ENCODE results near the gene KRT10. TPM values are rescaled to one million over a fixed set of nuclear protein-coding genes. Genes with fewer than 3 reads are reported as not detected.

Gene KRT10
- total RNA-seq, 1 experiment from 2014 or later, result 24.8 TPM

GRCh38 chr17:40775945-40776344 is 46.5 kb downstream of the KRT10 start:
- TF ChIP-seq, protein P1, sequence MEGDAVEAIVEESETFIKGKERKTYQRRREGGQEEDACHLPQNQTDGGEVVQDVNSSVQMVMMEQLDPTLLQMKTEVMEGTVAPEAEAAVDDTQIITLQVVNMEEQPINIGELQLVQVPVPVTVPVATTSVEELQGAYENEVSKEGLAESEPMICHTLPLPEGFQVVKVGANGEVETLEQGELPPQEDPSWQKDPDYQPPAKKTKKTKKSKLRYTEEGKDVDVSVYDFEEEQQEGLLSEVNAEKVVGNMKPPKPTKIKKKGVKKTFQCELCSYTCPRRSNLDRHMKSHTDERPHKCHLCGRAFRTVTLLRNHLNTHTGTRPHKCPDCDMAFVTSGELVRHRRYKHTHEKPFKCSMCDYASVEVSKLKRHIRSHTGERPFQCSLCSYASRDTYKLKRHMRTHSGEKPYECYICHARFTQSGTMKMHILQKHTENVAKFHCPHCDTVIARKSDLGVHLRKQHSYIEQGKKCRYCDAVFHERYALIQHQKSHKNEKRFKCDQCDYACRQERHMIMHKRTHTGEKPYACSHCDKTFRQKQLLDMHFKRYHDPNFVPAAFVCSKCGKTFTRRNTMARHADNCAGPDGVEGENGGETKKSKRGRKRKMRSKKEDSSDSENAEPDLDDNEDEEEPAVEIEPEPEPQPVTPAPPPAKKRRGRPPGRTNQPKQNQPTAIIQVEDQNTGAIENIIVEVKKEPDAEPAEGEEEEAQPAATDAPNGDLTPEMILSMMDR (conservative IDR thresholded peaks at IDR 0.05; ENCODE audit: low read depth, low read length), result no peak
- TF ChIP-seq EZH2 (IDR thresholded peaks at IDR 0.05; ENCODE audit: low read length, unreplicated experiment), result no peak
- no peak for TF ChIP-seq EZH2phosphoT487 (IDR thresholded peaks at IDR 0.05; ENCODE audit: borderline replicate concordance, low read length)
- CTCF ChIA-PET, result no interaction called here

GRCh38 chr17:40772101-40772500 is 50.3 kb downstream of the KRT10 start, which contains the start of gene KRT26:
TSS of gene KRT26 (minus strand) at chr17:40772201. CDS start at chr17:40772113, 88 bp downstream.
- Histone ChIP-seq H3K9me2 (replicated peaks; ENCODE audit: low read length) (no peaks in the 10 kb centered on the region), H2AFZ (ENCODE audit: low read length) (no peak within 1 kb of the TSS), H3F3A (ENCODE audit: low read length, unreplicated experiment) (no peaks in the 10 kb centered on the region), H3K27me3 (ENCODE audit: low read length) (peaks cover 9% of the 10 kb centered on the region), H3K4me3 (ENCODE audit: low read length) (no peak within 1 kb of the TSS), H4K20me1 (ENCODE audit: low read length) (no peaks in the 10 kb centered on the region), H3K9me3 (ENCODE audit: low read length) (no peaks in the 10 kb centered on the region), H3K4me1 (ENCODE audit: insufficient read depth, low read length) (no peaks in the 10 kb centered on the region), H3K79me2 (ENCODE audit: low read length) (no peaks in the 10 kb centered on the region), H3K9ac (ENCODE audit: low read length) (no peak within 1 kb of the TSS), H3K4me2 (ENCODE audit: low read length) (no peak within 1 kb of the TSS), H3K27ac (ENCODE audit: low read length) (no peak within 1 kb of the TSS), H3K36me3 (ENCODE audit: low read depth, low read length) (no peaks in the 10 kb centered on the region)
- POLR2A ChIA-PET (ENCODE audit: unreplicated experiment), result no interaction called here
- BruUV-seq (replicated peaks), result no TSS peak
- ATAC-seq (no peak), DNase-seq (no peak)
- intact Hi-C loops (cut with micrococcal nuclease), result no loop called here
- CTCF ChIA-PET, result no interaction called here
- TF ChIP-seq EZH2 (IDR thresholded peaks at IDR 0.05; ENCODE audit: low read length, unreplicated experiment) (no peak), EZH2phosphoT487 (IDR thresholded peaks at IDR 0.05; ENCODE audit: borderline replicate concordance, low read length) (no peak)
- TF ChIP-seq, protein P1 (conservative IDR thresholded peaks at IDR 0.05; ENCODE audit: low read depth, low read length), result no peak

More at GRCh38 chr17:40775945-40776344, 46.5 kb downstream of the KRT10 start:
- no peak overlapping the region for H3K9ac ChIP-seq (ENCODE audit: low read length)
- H3K9me2 ChIP-seq (replicated peaks; ENCODE audit: low read length), result no peaks in the 10 kb centered on the region
- no peaks in the 10 kb centered on the region for H3K4me1 ChIP-seq (ENCODE audit: insufficient read depth, low read length)
- peak overlapping the region; percentile 25; the same call in 1 of the 2 replicates for H2AFZ ChIP-seq (ENCODE audit: low read length)
- intact Hi-C loops (cut with micrococcal nuclease), result no loop called here
- H3K4me3 ChIP-seq (ENCODE audit: low read length), result no peak overlapping the region
- no peak overlapping the region for H3K27ac ChIP-seq (ENCODE audit: low read length)
- no peak for ATAC-seq
- POLR2A ChIA-PET (ENCODE audit: unreplicated experiment), result no interaction called here
- peaks cover 9% of the 10 kb centered on the region for H3K27me3 ChIP-seq (ENCODE audit: low read length)
- no peaks in the 10 kb centered on the region for H4K20me1 ChIP-seq (ENCODE audit: low read length)
- no peak overlapping the region for H3K4me2 ChIP-seq (ENCODE audit: low read length)
- no TSS peak for BruUV-seq (replicated peaks)
- H3K36me3 ChIP-seq (ENCODE audit: low read depth, low read length), result no peaks in the 10 kb centered on the region
- H3F3A ChIP-seq (ENCODE audit: low read length, unreplicated experiment), result no peaks in the 10 kb centered on the region
- DNase-seq, result no peak
- H3K9me3 ChIP-seq (ENCODE audit: low read length), result no peaks in the 10 kb centered on the region
- no peaks in the 10 kb centered on the region for H3K79me2 ChIP-seq (ENCODE audit: low read length)

Other genes starting within 250 kb of the KRT10 start
- gene SMARCE1, start 174.8 kb downstream of the KRT10 start, total RNA-seq (2014; rRNA removed), result 57.9 and 64.7 TPM in 2 replicates
- not detected in 2 replicates for gene KRT222, start 157.4 kb downstream of the KRT10 start, total RNA-seq (2014; rRNA removed)
- not detected in 2 replicates for gene KRT24, start 118.9 kb downstream of the KRT10 start, total RNA-seq (2014; rRNA removed)
- gene KRT25, start 67.3 kb downstream of the KRT10 start, total RNA-seq (2014; rRNA removed), result not detected in 2 replicates
- not detected in 2 replicates for gene KRT26, start 50.4 kb downstream of the KRT10 start, total RNA-seq (2014; rRNA removed)
- gene KRT27, start 40.1 kb downstream of the KRT10 start, total RNA-seq (2014; rRNA removed), result not detected in 2 replicates
- not detected in 2 replicates for gene KRT28, start 22.7 kb downstream of the KRT10 start, total RNA-seq (2014; rRNA removed)
- not detected in 2 replicates for gene KRT12, start 44.6 kb upstream of the KRT10 start, total RNA-seq (2014; rRNA removed)
- gene KRT20, start 62.6 kb upstream of the KRT10 start, total RNA-seq (2014; rRNA removed), result 0.18 TPM in 1 of 2 replicates, not detected in the other
- not detected in 2 replicates for gene KRT23, start 115.0 kb upstream of the KRT10 start, total RNA-seq (2014; rRNA removed)
- not detected in 2 replicates for gene KRT39, start 144.3 kb upstream of the KRT10 start, total RNA-seq (2014; rRNA removed)
- gene KRT40, start 161.7 kb upstream of the KRT10 start, total RNA-seq (2014; rRNA removed), result not detected in 2 replicates
- gene KRTAP3-3, start 171.6 kb upstream of the KRT10 start, total RNA-seq (2014; rRNA removed), result not detected in 2 replicates
- gene KRTAP3-2, start 177.3 kb upstream of the KRT10 start, total RNA-seq (2014; rRNA removed), result not detected in 2 replicates
- gene KRTAP3-1, start 186.5 kb upstream of the KRT10 start, total RNA-seq (2014; rRNA removed), result 1.6 TPM in 1 of 2 replicates, not detected in the other
- 0.51 TPM in 1 of 2 replicates, not detected in the other for gene KRTAP1-5, start 204.6 kb upstream of the KRT10 start, total RNA-seq (2014; rRNA removed)
- gene KRTAP1-4, start 207.6 kb upstream of the KRT10 start, total RNA-seq (2014; rRNA removed), result not detected in 2 replicates
- gene KRTAP1-3, start 212.3 kb upstream of the KRT10 start, total RNA-seq (2014; rRNA removed), result not detected in 2 replicates
- gene KRTAP1-1, start 218.8 kb upstream of the KRT10 start, total RNA-seq (2014; rRNA removed), result not detected in 2 replicates
- gene KRTAP2-1, start 224.7 kb upstream of the KRT10 start, total RNA-seq (2014; rRNA removed), result not detected in 2 replicates
- not detected in 2 replicates for gene KRTAP2-2, start 232.6 kb upstream of the KRT10 start, total RNA-seq (2014; rRNA removed)
- 10.8 and 12.4 TPM in 2 replicates for gene KRTAP2-3, start 237.5 kb upstream of the KRT10 start, total RNA-seq (2014; rRNA removed)
- gene KRTAP2-4, start 243.3 kb upstream of the KRT10 start, total RNA-seq (2014; rRNA removed), result not detected in 2 replicates